22Rv1 (cell line): ENCODE measurements around the gene CUL3.
"Not testable (repeated sequence)": the region's sequence is repeated elsewhere in the genome, so short reads cannot be mapped to it uniquely, and the experiment has no call there.

Source experiments
- H3K27ac ChIP-seq: fragments of 450-650 bp; 2 replicates; pipeline ENCODE4 v1.5.1; 2017
- CTCF ChIP-seq: fragments of 450-650 bp; IDR thresholded peaks from 2 replicates; pipeline ENCODE4 v1.5.1; 2017; ENCODE audit warnings: mild to moderate bottlenecking
- ZFX ChIP-seq: fragments of 450-650 bp; IDR thresholded peaks from 2 replicates; pipeline ENCODE4 v1.6.1; 2017; ENCODE audit warnings: antibody characterized with exemption, borderline replicate concordance

The CUL3 gene

GRCh38 chr2:224518806-224519580 is 66.2 kb downstream of the CUL3 start:
- no peak for TF ChIP-seq ZFX
- no peak for TF ChIP-seq CTCF
- no peak overlapping the region for H3K27ac ChIP-seq

GRCh38 chr2:224517963-224518362 is 67.2 kb downstream of the CUL3 start:
- no peak overlapping the region for H3K27ac ChIP-seq
- no peak for TF ChIP-seq CTCF
- TF ChIP-seq ZFX = no peak

GRCh38 chr2:224516393-224516792 is 68.8 kb downstream of the CUL3 start:
- not testable (repeated sequence) for H3K27ac ChIP-seq

- no peak overlapping the region for H3K27ac ChIP-seq
- no peak for TF ChIP-seq CTCF
- TF ChIP-seq ZFX = no peak
Measured at GRCh38 chr2:224513991-224514390, 71.2 kb downstream of the CUL3 start.

- TF ChIP-seq ZFX (no peak), CTCF (no peak)
- no peak overlapping the region for H3K27ac ChIP-seq
Measured at GRCh38 chr2:224507789-224508188, 77.4 kb downstream of the CUL3 start.

- no peak for TF ChIP-seq ZFX
- no peak for TF ChIP-seq CTCF
- no peak overlapping the region for H3K27ac ChIP-seq
Measured at GRCh38 chr2:224506494-224506893, 78.7 kb downstream of the CUL3 start.

DNA sequence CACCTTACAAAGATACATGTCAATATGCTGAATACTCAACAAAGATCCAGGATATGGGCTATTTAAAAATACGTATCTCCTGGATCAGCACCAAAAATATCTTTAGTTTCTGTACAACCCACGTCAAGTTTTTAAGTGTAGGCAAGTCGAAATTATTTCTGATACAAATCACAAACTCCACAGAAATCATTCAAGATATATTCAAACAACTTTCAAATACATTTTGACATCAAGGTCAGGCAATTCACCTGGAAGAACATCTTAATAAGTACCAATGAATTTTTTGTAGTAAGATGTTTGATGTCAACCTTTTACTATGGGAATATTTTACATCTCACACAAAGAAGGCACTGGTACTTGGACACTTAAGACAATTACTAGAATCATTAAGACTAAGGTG is 86.2 kb downstream of the CUL3 start:
- TF ChIP-seq CTCF (no peak), ZFX (no peak)

DNA sequence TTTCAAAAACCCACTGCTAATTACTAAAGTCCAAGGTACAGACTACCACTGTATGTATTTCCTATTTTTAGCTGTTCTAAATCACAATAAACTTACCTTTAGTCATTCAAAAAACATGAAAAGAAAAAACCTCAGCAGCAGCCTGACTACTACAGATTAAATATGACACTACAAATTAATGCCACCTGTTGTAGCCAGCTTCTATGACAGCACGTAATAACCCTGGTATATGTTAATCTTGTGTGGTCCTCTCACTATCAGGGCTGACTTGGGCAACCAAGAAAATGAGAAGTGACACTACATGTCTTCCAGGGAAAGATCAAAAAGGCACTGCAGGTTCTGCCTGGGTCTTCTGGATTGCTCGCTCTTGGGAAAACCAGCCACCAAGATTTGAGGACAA is 92.6 kb downstream of the CUL3 start:
- TF ChIP-seq CTCF (no peak), ZFX (no peak)
- no peak overlapping the region for H3K27ac ChIP-seq

More for the DNA sequence above, 86.2 kb downstream of the CUL3 start:
- H3K27ac ChIP-seq = no peak overlapping the region

DNA sequence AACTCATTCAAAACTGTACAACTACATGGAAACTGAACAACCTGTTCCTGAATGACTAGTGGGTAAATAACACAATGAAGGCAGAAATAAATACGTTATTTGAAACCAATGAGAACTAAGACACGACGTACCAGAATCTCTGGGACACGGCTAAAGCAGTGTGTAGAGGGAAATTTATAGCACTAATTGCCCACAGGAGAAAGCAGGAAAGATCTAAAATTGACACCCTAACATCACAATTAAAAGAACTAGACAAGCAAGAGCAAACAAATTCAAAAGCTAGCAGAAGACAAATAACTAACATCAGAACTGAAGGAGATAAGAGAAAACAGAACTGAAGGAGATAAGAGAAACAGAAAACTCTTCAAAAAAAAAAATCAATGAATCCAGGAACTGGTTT is 97.2 kb downstream of the CUL3 start:
- H3K27ac ChIP-seq = not testable (repeated sequence)

DNA sequence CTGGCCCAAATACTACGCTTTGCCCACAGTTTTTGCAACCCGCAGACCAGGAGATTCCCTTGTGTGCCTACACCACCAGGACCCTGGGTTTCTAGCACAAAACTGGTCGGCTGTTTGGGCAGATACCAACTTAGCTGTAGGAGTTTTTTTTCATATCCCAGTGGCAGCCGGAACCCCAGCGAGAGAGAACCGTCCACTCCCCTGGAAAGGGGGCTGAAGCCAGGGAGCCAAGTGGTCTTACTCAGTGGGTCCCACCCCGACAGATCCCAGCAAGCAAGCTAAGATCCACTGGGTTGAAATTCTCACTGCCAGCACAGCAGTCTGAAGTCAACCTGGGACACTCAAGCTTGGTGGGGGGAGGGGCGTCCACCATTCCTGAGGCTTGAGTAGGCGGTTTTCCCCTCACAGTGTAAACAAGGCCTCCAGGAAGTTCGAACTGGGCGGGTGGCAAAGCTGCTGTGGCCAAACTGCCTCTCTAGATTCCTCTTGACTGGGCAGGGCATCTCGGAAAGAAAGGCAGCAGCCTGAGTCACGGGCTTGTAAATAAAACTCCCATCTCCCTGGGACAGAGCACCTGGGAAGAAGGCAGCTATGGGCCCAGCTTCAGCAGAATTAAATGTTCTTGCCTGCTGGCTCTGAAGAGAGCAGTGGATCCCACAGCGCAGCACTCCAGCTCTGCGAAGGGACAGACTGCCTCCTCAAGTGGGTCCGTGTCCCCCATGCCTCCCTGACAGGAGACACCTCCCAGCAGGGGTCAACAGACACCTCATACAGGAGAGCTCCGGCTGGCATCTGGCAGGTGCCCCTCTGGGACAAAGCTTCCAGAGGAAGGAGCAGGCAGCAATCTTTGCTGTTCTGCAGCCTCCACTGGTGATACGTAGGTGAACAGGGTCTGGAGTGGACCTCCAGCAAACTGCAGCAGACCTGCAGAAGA is 99.8 kb downstream of the CUL3 start:
- H3K27ac ChIP-seq = peak overlapping the region; percentile 44
